ENCODE results near the gene TOP3A.

- TF ChIP-seq POLR2AphosphoS5 (IDR thresholded peaks at IDR 0.05) (no peak), CTCF (IDR thresholded peaks at IDR 0.05) (no peak)
These were observed 4.1 kb upstream of the TOP3A start for GRCh38 chr17:18318771-18319450.
